K562 (cell line): ENCODE measurements around the gene PEX19. TPM values are rescaled to one million over a fixed set of nuclear protein-coding genes. Genes with fewer than 3 reads are reported as not detected.
A peak's percentile ranks its signal among the peaks of the same experiment; 100 is the strongest.

Experiments
- ATAC-seq: fragments of 200-7000 bp; cut with Tn5 transposase; 3 replicates; pipeline ENCODE4 v1.9.1; 2020; ENCODE audit warnings: moderate library complexity
- BruUV-seq: library from RNA; stranded (reverse); fragments of 400-500 nt; replicated peaks from 2 replicates; lab custom pipeline; 2021; lab: Mats Ljungman, UMichigan
- CTCF ChIA-PET: fragments of 300-600 bp; formaldehyde crosslinking; extraction: SDS; loops from one replicate; lab custom pipeline; 2021; ENCODE audit warnings: low intra/inter-chr PET ratio; lab: Yijun Ruan, JAX
- POLR2A ChIA-PET: fragments of 300-600, 350-650 bp; sonication (Branson Sonifier 250); formaldehyde crosslinking; extraction: SDS; loops from one replicate; lab custom pipeline; 2021; ENCODE audit warnings: antibody characterized with exemption, inconsistent platforms; lab: Yijun Ruan, JAX
- DNase-seq, 4 experiments: peaks; one replicate each; pipeline versions ENCODE4 v3.0.0 to v3.0.0-alpha.2; 2011 to 2018; ENCODE audit warnings: low spot score in 3 of 4, mixed read lengths in 3 of 4; ENCODE audit errors: extremely low read depth in 1 of 4
- FAIRE-seq: peaks from 2 replicates; lab custom pipeline; 2011; peaks lifted over from hg19 to GRCh38; lab: Jason Lieb, UNC
- H2AFZ ChIP-seq: 2 replicates; pipeline ENCODE4 v1.6.0; 2011; ENCODE audit warnings: low read depth, low read length, control low read depth, inconsistent platforms
- H3K27ac ChIP-seq: fragments of 200-600 bp; 3 replicates; pipeline ENCODE4 v1.8.0; 2011; ENCODE audit warnings: low read depth, mild to moderate bottlenecking, control low read depth, inconsistent platforms, low read length, moderate library complexity, mixed read lengths; ENCODE audit errors: extremely low read depth
- H3K27me3 ChIP-seq, 2 experiments: fragments of 300-600 bp in 1 of 2; 2 replicates in 1 of 2; 3 replicates in 1 of 2; pipeline versions ENCODE4 v1.6.0 to v1.8.0; 2011; ENCODE audit warnings: inconsistent platforms in 2 of 2, low read length in 2 of 2, mild to moderate bottlenecking in 1 of 2, mixed read lengths in 1 of 2, moderate library complexity in 1 of 2; ENCODE audit not compliant: control insufficient read depth in 2 of 2, insufficient read depth in 2 of 2
- H3K36me3 ChIP-seq: fragments of 300-600 bp; 3 replicates; pipeline ENCODE4 v1.8.0; 2011; ENCODE audit warnings: mild to moderate bottlenecking, low read length, inconsistent platforms; ENCODE audit not compliant: control insufficient read depth, insufficient read depth
- H3K4me1 ChIP-seq, 2 experiments: fragments of 200-600 bp in 1 of 2; replicated peaks in 1 of 2; 2 replicates in 1 of 2; 3 replicates in 1 of 2; pipeline versions ENCODE4 v1.5.1 to v1.8.0; 2011; ENCODE audit warnings: inconsistent platforms in 2 of 2, low read length in 2 of 2, mild to moderate bottlenecking in 1 of 2, mixed read lengths in 1 of 2, moderate library complexity in 1 of 2; ENCODE audit not compliant: control insufficient read depth in 2 of 2, insufficient read depth in 2 of 2
- H3K4me2 ChIP-seq: 2 replicates; pipeline ENCODE4 v1.6.1; 2011; ENCODE audit warnings: low read length, control low read depth, inconsistent platforms, mixed read lengths; ENCODE audit not compliant: insufficient read depth
- H3K4me3 ChIP-seq: fragments of 200-600 bp; sonication (generic), shearing (Covaris generic); 2 replicates; pipeline ENCODE4 v1.5.1; 2016; ENCODE audit warnings: control low read depth, inconsistent platforms
- H3K79me2 ChIP-seq: fragments of 200-600 bp; 3 replicates; pipeline ENCODE4 v1.8.0; 2011; ENCODE audit warnings: low read length, inconsistent platforms; ENCODE audit not compliant: control insufficient read depth, insufficient read depth
- H3K9ac ChIP-seq, 2 experiments: 2 replicates each; pipeline versions ENCODE4 v1.6.0 to v1.6.1; 2011; ENCODE audit warnings: low read depth in 2 of 2, low read length in 2 of 2, control low read depth in 1 of 2, inconsistent platforms in 1 of 2, mild to moderate bottlenecking in 1 of 2, mixed read lengths in 1 of 2; ENCODE audit not compliant: insufficient read depth in 1 of 2
- H3K9me1 ChIP-seq: one replicate; pipeline ENCODE4 v1.6.0; 2011; ENCODE audit warnings: inconsistent platforms, mild to moderate bottlenecking, low read length, moderate library complexity; ENCODE audit not compliant: control insufficient read depth, insufficient read depth
- H3K9me3 ChIP-seq: replicated peaks from 2 replicates; pipeline ENCODE4 v1.5.1; 2011; ENCODE audit warnings: low read depth, low read length, inconsistent platforms; ENCODE audit not compliant: control insufficient read depth, insufficient read depth
- H4K20me1 ChIP-seq: replicated peaks from 2 replicates; pipeline ENCODE4 v1.6.1; 2011; ENCODE audit warnings: low read length, inconsistent platforms, mixed read lengths; ENCODE audit not compliant: control insufficient read depth, insufficient read depth
- CBX3 ChIP-seq, 2 experiments: IDR thresholded peaks; 1 replicate in 1 of 2; 2 replicates in 1 of 2; pipeline ENCODE4 v1.6.1; 2012; ENCODE audit warnings: inconsistent platforms in 2 of 2, low read length in 2 of 2, borderline replicate concordance in 1 of 2, control low read depth in 1 of 2
- CTCF ChIP-seq, 3 experiments: IDR thresholded peaks in 2 of 3; conservative IDR thresholded peaks in 1 of 3; 2 replicates each; pipeline ENCODE4 v1.5.1; 2011 to 2012; ENCODE audit warnings: low read length in 3 of 3, mild to moderate bottlenecking in 3 of 3, control low read depth in 2 of 3, improper control_type of control experiment in 1 of 3, inconsistent platforms in 1 of 3, low read depth in 1 of 3, mixed read lengths in 1 of 3, moderate library complexity in 1 of 3; ENCODE audit not compliant: insufficient read depth in 2 of 3
- HOXB6 ChIP-seq: fragments of 250-450 bp; sonication (Bioruptor Pico); IDR thresholded peaks from 2 replicates; pipeline ENCODE4 v1.5.1; 2022; ENCODE audit warnings: mild to moderate bottlenecking, borderline replicate concordance
- KAT7 ChIP-seq: sonication (generic); formaldehyde crosslinking; IDR thresholded peaks from 2 replicates; pipeline ENCODE4 v1.8.0; 2022; ENCODE audit warnings: missing genetic modification reagents, mild to moderate bottlenecking, borderline replicate concordance
- MBD2 ChIP-seq: sonication (generic); IDR thresholded peaks from 2 replicates; pipeline ENCODE4 v1.6.1; 2016; ENCODE audit warnings: low read depth, borderline replicate concordance
- MITF ChIP-seq: IDR thresholded peaks from 2 replicates; pipeline ENCODE4 v1.6.1; 2014; ENCODE audit warnings: antibody characterized with exemption
- MTA3 ChIP-seq: fragments of 450-650 bp; formaldehyde crosslinking; IDR thresholded peaks from 2 replicates; pipeline ENCODE4 v1.6.1; 2017; ENCODE audit warnings: mild to moderate bottlenecking, borderline replicate concordance
- NELFE ChIP-seq: IDR thresholded peaks from 2 replicates; pipeline ENCODE4 v1.6.1; 2011; ENCODE audit warnings: mild to moderate bottlenecking; ENCODE audit not compliant: insufficient read depth, insufficient read length
- PHB2 ChIP-seq: fragments of 450-650 bp; IDR thresholded peaks from 2 replicates; pipeline ENCODE4 v1.6.1; 2017; ENCODE audit warnings: low read depth
- RNF219 ChIP-seq: fragments of 250-450 bp; sonication (Bioruptor Pico); IDR thresholded peaks from 2 replicates; pipeline ENCODE4 v1.5.0; 2022; ENCODE audit warnings: mild to moderate bottlenecking
- RUNX1 ChIP-seq: sonication (generic); IDR thresholded peaks from 2 replicates; pipeline ENCODE4 v1.6.1; 2016; ENCODE audit warnings: antibody characterized with exemption, low read depth
- TBP ChIP-seq: optimal IDR thresholded peaks from 2 replicates; pipeline ENCODE3; 2011; ENCODE audit warnings: low read depth, low read length, improper control_type of control experiment
- ZC3H11A ChIP-seq: IDR thresholded peaks from 2 replicates; pipeline ENCODE4 v1.6.1; 2012; ENCODE audit warnings: low read depth, low read length, improper control_type of control experiment
- ZNF12 ChIP-seq: sonication (generic); formaldehyde crosslinking; IDR thresholded peaks from 2 replicates; pipeline ENCODE4 v1.4.0; 2020; ENCODE audit warnings: mild to moderate bottlenecking, missing genetic modification reagents
- ZNF384 ChIP-seq: IDR thresholded peaks from 2 replicates; pipeline ENCODE4 v1.6.1; 2012; ENCODE audit warnings: low read depth, low read length, improper control_type of control experiment
- in situ Hi-C: fragments of 300-500 bp; cut with MboI; formaldehyde crosslinking; loops from 4 replicates; pipeline ENCODE4 v1.15.0; 2018; ENCODE audit warnings: inconsistent platforms, mixed read lengths
- intact Hi-C: fragments of 100-400 bp; cut with micrococcal nuclease; formaldehyde crosslinking; loops from 2 replicates; pipeline ENCODE4 v1.14.2; 2022
- polyA plus RNA-seq, 8 experiments: library from polyadenylated mRNA; depleted of rRNA in 4 of 8; stranded (reverse) in 5 of 8; unstranded in 3 of 8; fragments of >200 nt; fragmentation: Nextera tagmentation in 2 of 8; fragmentation: Illumina TruSeq in 1 of 8; extraction: Ambion mirVana in 2 of 8; extraction: Trizol in 1 of 8; gene quantifications; 2 replicates each; pipeline versions ENCODE4 v1.2.1 to v1.2.3, GENCODE V29; 2011 to 2014; ENCODE audit warnings: inconsistent platforms in 1 of 8, missing spikeins in 1 of 8
- total RNA-seq, 7 experiments: library from RNA; depleted of rRNA in 6 of 7; stranded (reverse); fragments of >200 nt in 6 of 7; fragmentation: Illumina TruSeq in 2 of 7; extraction: Trizol in 2 of 7; gene quantifications; 2 replicates each; pipeline versions ENCODE4 v1.2.1 to v1.2.3, GENCODE V29; 2011 to 2021; ENCODE audit warnings: low replicate concordance in 1 of 7

The PEX19 gene
- total and polyA plus RNA-seq, 9 of the 15 experiments (the other 6 are each of a cell fraction or from before 2014, with no cell fraction given): 32.5 to 103 (median 59.8) TPM

GRCh38 chr1:160251687-160252526 is 33.0 kb downstream of the PEX19 start (continued):
- TF ChIP-seq CTCF (IDR thresholded peaks at IDR 0.05 in 2 of 3, conservative IDR thresholded peaks at IDR 0.05 in 1 of 3; ENCODE audit: insufficient read depth in 2 of 3, low read depth in 1 of 3, low read length in 3 of 3) (peak; percentile 67 to 81 (median 74)), NELFE (no peak), KAT7 (CRISPR knock-in tag) (no peak), ZNF384 (no peak)

GRCh38 chr1:160251011-160251410 is 33.9 kb downstream of the PEX19 start:
- no peak overlapping the region for H3K9ac ChIP-seq
- ChIA-PET CTCF (interaction anchor here (2.1 kb wide), 1 partner anchor 151 kb away, joined by 11 read pairs; the partner anchor contains the start of gene IGSF8), POLR2A (interaction anchor here (0.5 to 4.3 kb wide), 6 partner anchors 10 to 115 kb away, joined by 3 to 31 read pairs (median 3); partner anchors contain the start of gene DCAF8)
- H3K27me3 ChIP-seq: no peaks in the 10 kb centered on the region
- in situ Hi-C loops (no loop called here), intact Hi-C loops (no loop called here)
- no peak overlapping the region for H2AFZ ChIP-seq
- DNase-seq: no peak
- no peaks in the 10 kb centered on the region for H3K9me3 ChIP-seq
- H3K79me2 ChIP-seq: peaks cover 51% of the 10 kb centered on the region
- H3K4me3 ChIP-seq: no peak overlapping the region
- TF ChIP-seq ZC3H11A (no peak), MBD2 (no peak), RNF219 (CRISPR knock-in tag) (no peak), CBX3 (IDR thresholded peaks at IDR 0.05; ENCODE audit: borderline replicate concordance in 1 of 2, low read length in 2 of 2) (no peak), MTA3 (no peak), ZNF12 (CRISPR knock-in tag) (no peak), RUNX1 (no peak), MITF (no peak), TBP (no peak), PHB2 (no peak), HOXB6 (CRISPR knock-in tag) (no peak)
- no TSS peak for BruUV-seq
- H4K20me1 ChIP-seq: no peaks in the 10 kb centered on the region
- peaks cover 27% of the 10 kb centered on the region for H3K36me3 ChIP-seq
- no peak overlapping the region for H3K4me2 ChIP-seq
- no peaks in the 10 kb centered on the region for H3K9me1 ChIP-seq
- H3K27ac ChIP-seq: no peak overlapping the region
- H3K4me1 ChIP-seq: no peaks in the 10 kb centered on the region
- no peak for ATAC-seq
- FAIRE-seq: no peak
